NCI-H1436 treated with DMSO at 0.1 percent for 48 hours (cell line): ENCODE data around the gene ZFP90.
"Not testable (repeated sequence)": the region's sequence is repeated elsewhere in the genome, so short reads cannot be mapped to it uniquely, and the experiment has no call there.

Experiments
- DNase-seq: peaks from one replicate; lab custom pipeline; 2025; lab: John Stamatoyannopoulos, UW

ZFP90 gene

DNA sequence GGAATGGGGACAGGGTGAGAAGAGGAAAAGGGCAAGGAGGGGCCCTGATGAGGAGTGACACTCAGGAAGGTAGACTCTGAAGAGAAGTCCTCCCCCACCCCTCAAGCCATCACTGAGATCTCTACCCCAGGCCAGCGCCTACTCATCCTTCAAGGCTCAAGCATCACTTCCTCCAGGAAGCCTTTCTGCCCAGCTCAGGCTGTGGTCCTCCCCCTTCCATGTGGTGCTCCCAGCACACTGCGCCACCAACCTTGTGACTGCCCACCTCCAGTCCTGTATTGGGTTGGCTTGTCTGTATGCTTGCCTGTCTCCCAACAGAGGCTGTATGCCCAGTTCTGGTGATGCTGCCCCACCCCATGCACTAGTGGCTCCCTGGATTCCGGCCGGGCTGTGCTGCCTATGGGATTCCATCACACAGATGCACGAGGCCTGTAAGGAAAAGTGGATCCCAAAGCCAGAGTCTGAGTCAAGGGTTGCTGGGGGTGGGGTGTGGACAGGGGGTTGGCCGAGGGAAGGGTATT lies 19.8 kb upstream of the ZFP90 start:
- DNase-seq, result no peak

DNA sequence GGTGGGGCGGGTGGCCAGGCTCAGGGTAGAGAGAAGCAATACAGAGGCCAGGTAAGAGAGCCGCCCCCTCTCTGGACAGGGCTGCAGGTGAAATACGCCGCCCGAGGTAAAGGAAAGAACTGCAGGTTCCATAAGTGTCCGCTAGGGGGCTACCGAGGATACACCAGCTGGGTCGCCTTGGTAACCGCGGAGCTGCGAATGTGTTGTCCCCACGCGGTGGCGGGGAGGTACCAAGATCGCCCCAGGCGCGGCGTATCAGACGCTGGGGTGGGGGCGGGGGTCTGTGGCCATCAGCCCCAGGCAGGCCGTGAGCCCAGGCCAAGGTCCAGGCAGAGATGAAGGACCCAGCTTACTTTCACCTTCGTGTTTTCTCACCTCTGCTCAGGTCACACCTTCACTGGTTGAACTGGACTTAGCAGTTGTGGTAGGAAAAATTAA lies 18.4 kb upstream of the ZFP90 start:
- DNase-seq, result peak; percentile 78

DNA sequence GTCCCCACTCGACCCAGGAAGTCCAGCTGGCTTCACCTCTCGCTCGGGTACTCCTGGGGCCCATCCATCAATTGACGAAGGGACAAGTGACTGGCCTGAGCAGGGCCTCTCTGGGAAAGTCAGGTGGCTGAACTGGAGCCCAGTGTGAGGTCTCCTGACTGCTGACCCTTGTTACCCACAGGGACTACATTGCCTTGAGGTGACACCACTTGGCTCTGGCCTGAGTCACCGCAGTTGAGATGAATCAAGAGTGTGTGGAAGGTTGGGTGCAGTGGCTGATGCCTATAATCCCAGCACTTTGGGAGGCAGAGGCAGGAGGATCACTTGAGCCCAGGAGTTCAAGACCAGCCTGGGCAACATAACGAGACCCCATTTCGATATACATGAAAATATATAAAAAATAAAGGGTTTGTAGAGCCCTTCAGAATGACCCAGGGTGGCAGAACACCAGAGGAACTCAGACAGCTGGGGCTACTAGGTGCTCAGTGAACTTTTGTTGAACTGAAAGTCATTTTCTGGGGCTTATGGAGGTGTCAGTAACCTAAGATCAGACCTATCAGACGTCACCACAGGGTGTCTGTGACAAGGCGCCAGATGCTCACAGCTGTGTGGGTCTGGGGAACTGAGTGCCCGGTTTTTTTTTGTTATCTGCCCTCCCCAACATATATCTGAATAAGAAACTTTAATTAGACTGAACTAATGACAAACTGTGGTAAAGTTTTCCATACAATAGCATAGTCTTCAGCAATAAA lies 14.8 kb upstream of the ZFP90 start:
- no peak for DNase-seq

DNA sequence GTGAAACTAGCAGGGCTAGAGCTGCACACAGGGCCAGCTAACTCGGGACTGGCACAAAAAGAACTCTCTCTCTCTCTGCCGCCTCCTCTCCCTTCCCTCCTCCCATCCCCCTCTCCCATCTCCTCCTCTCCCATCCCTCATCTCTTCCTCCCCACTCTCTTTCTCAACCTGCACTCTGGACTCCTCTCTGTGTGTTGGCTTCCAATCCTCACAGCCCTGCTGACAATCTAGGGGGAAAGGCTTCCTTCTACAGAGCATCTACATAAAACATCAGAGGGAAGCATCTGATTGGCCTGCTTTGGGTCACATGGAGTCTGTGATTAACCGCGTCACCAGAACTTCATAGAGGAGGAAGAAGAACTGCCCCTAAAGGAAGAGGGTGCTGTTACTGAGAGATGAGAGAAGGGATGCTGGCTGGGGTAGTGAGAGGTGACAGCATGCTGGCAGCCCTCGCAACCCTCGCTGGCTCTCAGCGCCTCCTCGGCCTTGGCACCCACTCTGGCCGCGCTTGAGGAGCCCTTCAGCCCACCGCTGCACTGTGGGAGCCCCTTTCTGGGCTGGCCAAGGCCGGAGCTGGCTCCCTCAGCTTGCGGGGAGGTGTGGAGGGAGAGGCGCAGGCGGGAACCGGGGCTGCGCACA lies 12.8 kb upstream of the ZFP90 start:
- no peak for DNase-seq

DNA sequence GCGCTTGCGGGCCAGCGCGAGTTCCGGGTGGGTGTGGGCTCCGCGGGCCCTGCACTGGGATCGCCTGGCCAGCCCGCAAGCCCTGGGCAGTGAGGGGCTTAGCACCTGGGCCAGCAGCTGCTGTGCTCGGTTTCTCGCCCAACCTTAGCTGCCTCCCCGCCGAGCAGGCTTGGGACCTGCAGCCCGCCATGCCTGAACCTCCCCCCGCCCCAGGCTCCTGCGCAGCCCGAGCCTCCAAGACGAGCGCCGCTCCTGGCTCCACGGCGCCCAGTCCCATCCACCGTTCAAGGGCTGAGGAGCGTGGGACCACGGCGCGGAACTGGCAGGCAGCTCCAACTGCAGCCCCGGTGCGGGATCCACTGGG lies 12.3 kb upstream of the ZFP90 start:
- no peak for DNase-seq

DNA sequence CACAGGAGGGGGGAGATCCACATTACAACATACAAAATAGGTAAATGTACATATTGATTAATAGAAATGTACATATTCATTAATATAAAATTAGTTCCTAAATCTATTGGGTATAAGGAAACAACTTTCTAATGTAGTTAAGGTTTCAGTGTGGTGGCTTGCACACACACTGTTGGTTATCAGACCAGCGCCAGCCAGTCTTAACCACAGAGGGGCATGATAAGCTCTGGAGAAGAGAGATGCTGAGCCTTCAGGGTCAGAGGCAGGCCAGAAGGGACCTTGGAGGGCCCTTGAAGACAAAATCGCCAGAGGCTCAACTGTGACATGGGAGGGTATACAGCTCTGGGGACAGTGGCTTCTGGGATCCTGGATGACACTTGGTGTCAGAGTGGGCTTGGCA lies 10.9 kb upstream of the ZFP90 start:
- DNase-seq, result no peak

DNA sequence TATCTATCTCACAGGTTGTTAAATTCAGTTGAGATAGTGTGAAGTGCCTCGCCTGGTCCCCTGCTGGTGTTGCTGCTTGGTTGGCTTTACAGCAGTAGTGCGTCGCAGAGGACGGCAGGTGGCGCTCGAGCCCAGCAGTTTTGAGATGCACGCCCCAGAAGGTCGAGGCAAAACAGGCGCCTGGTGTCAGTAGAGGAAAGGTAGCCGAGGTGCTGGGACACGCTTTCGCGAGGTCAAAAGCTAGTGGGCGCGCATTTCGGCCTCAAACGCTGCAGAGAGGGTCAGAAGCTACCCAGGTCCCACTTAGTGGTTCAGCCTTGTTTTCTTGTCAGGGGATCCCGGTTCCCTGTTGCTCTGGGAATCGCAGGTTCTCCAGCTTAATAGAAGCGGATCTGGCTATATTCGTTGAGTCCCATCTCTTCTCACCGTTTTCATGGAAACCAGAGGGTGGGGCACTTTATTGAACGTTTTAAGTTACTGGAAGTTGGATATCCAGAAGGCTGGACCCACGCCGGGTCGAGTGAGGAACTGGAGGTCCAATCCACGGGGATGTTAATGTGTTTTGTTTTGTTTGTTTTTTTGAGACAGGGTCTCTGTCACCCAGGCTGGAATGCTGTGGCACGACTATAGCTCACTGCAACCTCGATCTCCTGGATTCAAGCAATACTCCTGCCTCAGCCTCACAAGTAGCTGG lies 10.3 kb upstream of the ZFP90 start:
- DNase-seq, result peak; percentile 71

DNA sequence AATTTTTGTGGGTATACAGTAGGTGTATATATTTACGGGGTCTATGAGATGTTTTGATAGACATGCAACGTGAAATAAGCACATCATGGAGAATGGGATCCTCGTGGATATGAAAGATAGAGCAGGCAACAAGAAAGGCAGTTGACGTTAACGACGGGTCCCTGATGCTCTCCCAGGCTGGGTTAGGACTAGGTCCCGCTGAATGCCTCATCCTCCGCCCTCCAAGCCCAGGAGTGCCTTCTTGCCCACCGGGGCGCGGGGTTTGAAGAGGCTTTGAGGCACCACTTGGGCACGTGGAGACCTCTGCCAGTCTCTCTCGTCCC lies 9.5 kb upstream of the ZFP90 start:
- no peak for DNase-seq

DNA sequence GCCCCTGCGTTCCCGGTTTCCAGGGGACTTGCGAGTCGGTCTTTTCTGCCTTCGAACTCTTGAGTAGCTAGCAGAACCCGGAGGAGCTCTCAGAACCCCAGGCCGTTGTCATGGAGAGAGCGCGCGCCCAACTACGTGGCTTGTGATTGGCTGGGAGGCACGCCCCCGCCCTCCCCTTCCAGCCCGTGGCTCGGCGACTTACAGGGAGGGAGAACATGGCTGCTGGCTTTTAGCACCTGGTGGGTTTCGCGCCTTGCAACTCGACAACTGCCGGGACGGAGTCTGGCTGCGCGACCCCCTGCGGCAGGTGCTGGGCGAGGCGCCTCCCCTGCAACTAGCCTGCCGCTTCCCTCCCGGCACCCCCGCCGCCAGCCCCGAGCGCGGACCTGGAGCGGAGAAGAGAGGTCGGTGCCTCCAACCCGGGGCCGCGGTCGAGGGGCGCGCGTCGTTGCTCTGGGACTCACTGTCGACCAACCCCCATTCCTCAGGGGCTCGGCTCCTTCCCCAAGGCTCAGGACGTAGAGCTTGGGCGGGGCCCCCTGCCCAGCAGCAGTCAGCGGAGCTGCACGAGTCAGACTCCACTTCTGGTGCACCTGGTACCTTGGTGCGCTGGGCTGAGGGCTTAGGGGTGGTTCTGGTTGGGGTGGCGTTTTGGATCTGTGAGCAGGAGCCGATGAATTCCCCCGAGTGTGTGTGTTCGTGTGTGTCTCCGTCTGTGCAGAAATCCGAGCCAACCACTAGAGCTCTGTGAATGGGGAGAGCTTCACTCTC lies 9.0 kb upstream of the ZFP90 start:
- peak; percentile 44 for DNase-seq

DNA sequence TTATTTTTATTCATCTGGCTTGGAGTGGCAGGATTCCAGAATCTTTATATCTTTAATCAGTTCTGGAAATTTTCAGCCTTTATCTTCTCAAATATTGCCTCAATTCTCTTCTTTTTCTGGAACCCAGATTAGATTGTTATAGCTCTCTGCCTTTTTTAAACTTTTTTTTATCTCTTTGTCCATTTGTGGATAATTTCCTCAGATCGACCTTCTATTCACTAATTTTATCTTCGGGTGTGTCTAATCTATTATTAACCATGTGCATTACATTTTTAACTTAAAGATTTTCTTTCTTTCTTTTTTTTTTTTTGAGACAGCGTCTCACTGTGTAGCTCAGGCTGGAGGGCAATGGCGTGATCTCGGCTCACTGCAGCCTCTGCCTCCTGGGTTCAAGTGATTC lies 5.2 kb upstream of the ZFP90 start:
- no peak for DNase-seq

DNA sequence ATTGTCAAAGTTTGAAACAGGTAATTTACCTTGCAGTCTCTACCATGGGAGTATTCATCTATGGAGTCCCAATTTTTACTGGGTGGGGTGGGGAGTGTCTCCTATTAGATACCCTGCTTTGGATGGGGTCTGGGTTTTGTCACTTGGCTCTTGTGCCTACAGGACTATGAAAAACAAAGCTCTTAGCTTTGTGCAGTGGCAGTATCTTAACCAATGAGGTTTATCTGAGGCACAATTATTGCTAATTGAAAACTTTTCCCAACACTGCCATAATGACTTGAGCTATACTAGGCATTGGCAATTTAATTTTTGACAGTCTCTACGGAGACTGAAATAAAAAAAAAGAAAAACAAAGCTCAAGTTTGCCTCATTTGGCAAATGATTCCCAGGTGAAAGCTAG lies 3.8 kb upstream of the ZFP90 start:
- DNase-seq, result no peak

DNA sequence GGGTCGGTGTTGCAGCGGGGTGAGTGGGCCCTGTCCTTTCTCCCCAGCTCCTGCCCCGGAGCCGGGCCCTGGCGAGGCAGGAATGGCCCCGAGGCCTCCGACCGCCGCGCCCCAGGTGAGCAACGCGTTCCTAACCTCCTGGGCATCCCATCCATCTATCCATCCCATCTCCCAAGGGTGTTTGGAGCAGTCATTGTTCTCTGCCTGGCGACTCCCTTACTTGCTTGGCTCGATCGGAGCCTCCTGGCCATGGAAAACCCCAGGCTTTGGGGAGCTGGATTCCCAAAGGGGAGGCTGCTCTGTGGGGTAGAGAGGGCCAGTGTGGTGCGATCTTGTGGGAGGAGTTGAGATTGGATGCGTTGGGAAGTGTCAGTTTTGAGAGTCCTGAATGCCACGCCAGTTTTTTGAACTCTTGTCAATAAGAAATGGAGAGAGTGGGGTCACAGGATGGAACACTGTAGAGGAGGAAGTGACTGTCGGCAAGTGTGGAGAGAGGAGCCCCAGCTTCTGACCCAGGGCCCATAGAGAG lies 684 bp downstream of the ZFP90 start:
- no peak for DNase-seq

DNA sequence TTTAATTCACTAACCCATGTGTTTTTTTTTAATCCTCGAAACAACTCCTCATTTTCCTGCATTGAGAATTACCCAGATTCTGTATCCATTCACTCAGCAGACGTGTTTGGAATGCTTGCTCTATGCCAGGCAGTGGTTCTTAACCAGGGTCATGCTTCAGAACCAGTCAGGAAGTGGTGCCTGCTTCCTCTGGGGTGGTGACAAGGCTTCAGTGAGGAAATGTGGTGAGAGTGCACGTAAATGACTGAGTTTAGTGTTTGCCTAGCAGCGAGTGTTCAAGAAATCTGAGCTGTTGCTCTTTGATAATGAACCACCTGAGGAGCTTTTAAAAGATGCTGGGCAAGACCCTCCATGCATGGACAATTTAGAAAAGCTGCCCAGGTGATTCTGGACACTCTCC lies 9.9 kb downstream of the ZFP90 start:
- DNase-seq, result no peak

DNA sequence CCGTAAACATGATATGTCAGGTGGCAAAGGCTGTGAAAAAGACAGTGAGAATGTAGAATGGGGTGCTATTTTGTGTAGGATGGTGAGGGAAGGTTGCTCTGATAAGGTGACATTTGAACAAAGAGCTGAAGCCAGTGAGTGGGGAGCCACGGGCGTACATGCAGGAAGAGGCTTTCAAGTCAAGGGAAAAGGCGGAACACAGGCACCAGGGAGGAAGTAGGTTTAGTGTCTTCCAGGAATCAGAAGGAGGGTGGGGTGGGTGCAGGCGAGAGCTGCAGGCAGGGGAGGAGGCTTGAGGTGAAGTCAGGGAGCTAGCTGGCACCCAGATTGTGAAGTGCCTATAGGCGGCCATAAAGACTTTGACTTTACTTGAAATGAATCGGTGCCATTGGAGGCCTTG lies 14.1 kb downstream of the ZFP90 start:
- DNase-seq, result no peak

DNA sequence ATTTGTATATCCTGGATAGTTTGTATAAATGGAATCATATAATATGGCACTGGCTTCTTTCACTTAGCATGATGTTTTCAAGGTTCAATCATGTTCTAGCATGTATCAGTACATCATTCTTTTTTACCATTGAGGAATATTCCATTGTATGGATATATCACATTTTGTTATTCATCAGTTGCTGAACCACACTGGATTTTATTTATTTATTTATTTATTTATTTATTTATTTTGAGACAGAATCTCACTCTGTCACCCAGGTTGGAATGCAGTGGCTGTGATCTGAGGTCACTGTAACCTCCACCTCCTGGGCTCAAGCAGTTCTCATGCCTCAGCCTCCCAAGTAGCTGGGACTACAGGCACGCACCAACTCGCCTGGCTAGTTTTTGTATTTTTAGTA lies 21.2 kb downstream of the ZFP90 start:
- DNase-seq, result not testable (repeated sequence)

DNA sequence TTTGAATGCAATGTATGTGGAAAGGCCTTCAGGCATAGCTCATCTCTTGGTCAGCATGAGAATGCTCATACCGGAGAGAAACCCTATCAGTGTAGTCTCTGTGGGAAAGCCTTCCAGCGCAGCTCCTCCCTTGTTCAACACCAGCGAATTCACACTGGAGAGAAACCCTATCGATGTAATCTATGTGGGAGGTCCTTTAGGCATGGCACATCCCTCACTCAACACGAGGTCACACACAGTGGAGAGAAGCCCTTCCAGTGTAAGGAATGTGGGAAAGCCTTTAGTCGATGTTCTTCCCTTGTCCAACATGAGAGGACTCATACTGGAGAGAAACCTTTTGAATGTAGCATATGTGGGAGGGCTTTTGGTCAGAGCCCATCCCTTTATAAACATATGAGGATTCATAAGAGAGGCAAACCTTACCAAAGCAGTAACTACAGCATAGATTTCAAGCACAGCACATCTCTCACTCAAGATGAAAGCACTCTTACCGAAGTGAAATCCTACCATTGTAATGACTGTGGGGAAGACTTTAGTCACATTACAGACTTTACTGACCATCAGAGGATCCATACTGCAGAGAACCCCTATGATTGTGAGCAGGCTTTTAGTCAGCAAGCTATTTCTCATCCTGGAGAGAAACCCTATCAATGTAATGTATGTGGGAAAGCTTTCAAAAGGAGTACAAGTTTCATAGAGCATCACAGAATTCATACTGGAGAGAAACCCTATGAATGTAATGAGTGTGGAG lies 24.7 kb downstream of the ZFP90 start:
- no peak for DNase-seq

DNA sequence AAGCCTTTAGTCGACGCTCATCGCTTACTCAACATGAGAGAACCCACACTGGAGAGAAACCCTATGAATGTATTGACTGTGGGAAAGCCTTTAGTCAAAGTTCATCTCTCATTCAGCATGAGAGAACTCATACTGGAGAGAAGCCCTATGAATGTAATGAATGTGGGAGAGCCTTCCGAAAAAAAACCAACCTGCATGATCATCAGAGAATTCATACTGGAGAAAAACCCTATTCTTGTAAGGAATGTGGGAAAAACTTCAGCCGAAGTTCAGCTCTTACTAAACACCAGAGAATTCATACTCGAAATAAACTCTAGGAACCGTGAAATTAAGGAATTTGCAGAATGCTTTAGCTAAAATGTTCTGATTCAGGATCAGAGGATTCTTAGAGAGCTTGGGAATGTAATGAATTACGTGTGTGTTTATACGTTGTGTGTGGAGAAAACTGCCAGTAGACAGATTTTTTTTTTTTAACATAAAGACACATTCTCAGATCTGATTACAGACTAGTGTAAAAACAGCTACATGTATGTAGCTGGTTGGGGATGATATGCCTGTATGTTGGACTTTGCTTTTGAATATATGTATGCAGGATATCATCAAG lies 25.4 kb downstream of the ZFP90 start:
- DNase-seq, result no peak

DNA sequence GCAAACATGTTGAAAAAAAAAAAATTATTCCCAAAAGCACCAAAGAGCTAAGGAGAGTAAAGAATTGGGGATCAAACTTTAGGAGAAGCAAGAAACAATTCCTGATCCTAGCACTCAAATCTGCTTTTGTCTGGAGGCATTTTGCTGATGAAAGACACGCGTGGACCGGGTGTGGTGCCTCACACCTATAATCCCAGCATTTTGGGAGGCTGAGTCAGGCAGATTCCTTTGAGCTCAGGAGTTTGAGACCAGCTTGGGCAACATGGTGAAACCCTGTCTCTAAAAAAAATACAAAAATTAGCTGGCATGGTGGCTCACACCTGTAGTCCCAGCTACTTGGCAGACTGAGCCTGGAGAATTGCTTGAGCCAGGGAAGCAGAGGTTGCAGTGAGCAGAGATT lies 35.4 kb downstream of the ZFP90 start:
- no peak for DNase-seq

DNA sequence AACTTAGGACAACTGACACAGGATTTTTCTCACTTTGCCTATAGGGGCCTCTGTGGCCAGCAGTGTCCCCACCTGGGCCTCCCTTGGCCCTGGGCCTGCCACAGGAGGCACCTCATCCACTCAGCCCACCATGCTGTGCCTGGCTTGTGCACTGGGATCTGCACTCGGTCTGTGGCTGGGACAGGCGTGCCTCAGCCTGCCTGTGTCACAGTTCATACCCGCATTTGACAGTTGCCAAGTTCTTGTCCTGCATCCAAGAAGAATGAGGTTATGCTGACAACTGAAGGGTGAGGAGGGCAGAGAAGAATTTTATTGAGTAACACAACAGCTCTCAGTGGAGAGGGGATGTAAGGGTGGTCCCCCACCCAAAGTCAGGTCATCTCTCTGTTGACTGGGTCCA lies 36.0 kb downstream of the ZFP90 start:
- no peak for DNase-seq

DNA sequence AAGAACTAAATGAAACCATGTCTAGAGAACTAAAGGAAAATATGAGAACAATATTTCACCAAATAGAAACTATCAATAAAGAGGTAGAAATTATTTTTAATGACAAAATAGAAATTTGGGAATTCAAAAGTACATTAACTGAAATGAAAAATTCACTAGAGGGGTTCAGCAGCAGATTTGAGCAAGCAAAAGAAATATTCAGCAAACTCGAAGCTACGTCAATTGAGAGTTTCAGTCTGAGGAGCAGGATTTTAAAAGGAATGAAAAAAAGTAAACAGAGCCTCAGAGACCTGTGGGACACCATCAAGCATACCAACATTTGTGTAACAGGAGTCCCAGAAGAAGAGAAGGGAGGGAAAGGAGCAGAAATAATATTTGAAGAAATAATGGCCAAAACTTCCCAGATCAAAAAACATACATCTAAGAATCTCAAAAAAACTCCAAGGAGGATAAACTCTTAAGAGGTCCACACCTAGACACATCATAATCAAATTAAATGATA lies 38.3 kb downstream of the ZFP90 start:
- no peak for DNase-seq
